Measurements from ENCODE around the gene MICAL2. TPM values are rescaled to one million over a fixed set of nuclear protein-coding genes. Genes with fewer than 3 reads are reported as not detected.

MICAL2 gene
- total RNA-seq, 1 experiment from 2014 or later: 37.4 TPM

- POLR2A ChIA-PET: no interaction called here
- Histone ChIP-seq H3K27ac (ENCODE audit: low read depth, low read length) (no peak overlapping the region), H2AFZ (ENCODE audit: low read depth, low read length, poor library complexity, severe bottlenecking) (no peak overlapping the region), H3K9me3 (ENCODE audit: control insufficient read depth in 1 of 2, insufficient read depth in 1 of 2, low read depth in 1 of 2, low read length in 2 of 2) (no peaks in the 10 kb centered on the region), H3K9ac (ENCODE audit: low read length) (no peak overlapping the region), H3K4me1 (ENCODE audit: control insufficient read depth in 1 of 2, insufficient read depth in 2 of 2, low read length in 2 of 2) (no peaks in the 10 kb centered on the region), H3K4me2 (ENCODE audit: low read length) (no peak overlapping the region), H3K27me3 (ENCODE audit: insufficient read depth, low read length) (no peaks in the 10 kb centered on the region), H3K36me3 (ENCODE audit: control insufficient read depth in 1 of 2, insufficient read depth in 2 of 2, low read length in 2 of 2) (no peaks in the 10 kb centered on the region), H3K79me2 (ENCODE audit: insufficient read depth, low read length) (no peaks in the 10 kb centered on the region), H4K20me1 (ENCODE audit: insufficient read depth) (no peaks in the 10 kb centered on the region), H3K4me3 (replicated peaks in 1 of 2; ENCODE audit: low read depth in 1 of 2, low read length in 2 of 2) (no peak overlapping the region), H3K9me2 (ENCODE audit: insufficient read depth) (no peaks in the 10 kb centered on the region)
- RAD21 ChIA-PET (ENCODE audit: low non-redundant PET in 1 of 2, low total read pairs in 2 of 2, uncharacterized antibody in 2 of 2, unreplicated experiment in 2 of 2): no interaction called here
- intact Hi-C loops (cut with micrococcal nuclease): no loop called here
- ATAC-seq (no peak), DNase-seq (ENCODE audit: low read depth, low spot score) (no peak)
- TF ChIP-seq ATF3 (IDR thresholded peaks at IDR 0.05) (no peak), RAD21 (IDR thresholded peaks at IDR 0.05; ENCODE audit: low read depth) (peak; percentile 14; the same call in 1 of the 2 replicates)
- CTCF ChIA-PET: no interaction called here
- no TSS peak for BruUV-seq (replicated peaks)
These were observed 89.0 kb downstream of the MICAL2 start for GRCh38 chr11:12199231-12199948.

GRCh38 chr11:12200279-12200990, 90.0 kb downstream of the MICAL2 start:
- intact Hi-C loops (cut with micrococcal nuclease): no loop called here
- H4K20me1 ChIP-seq (ENCODE audit: insufficient read depth): no peaks in the 10 kb centered on the region
- H3K36me3 ChIP-seq (ENCODE audit: control insufficient read depth in 1 of 2, insufficient read depth in 2 of 2, low read length in 2 of 2): no peaks in the 10 kb centered on the region
- no peak for ATAC-seq
- H3K9me2 ChIP-seq (ENCODE audit: insufficient read depth): no peaks in the 10 kb centered on the region
- RAD21 ChIA-PET (ENCODE audit: low non-redundant PET in 1 of 2, low total read pairs in 2 of 2, uncharacterized antibody in 2 of 2, unreplicated experiment in 2 of 2): no interaction called here
- H3K79me2 ChIP-seq (ENCODE audit: insufficient read depth, low read length): no peaks in the 10 kb centered on the region
- no peak overlapping the region for H3K4me2 ChIP-seq (ENCODE audit: low read length)
- no peaks in the 10 kb centered on the region for H3K27me3 ChIP-seq (ENCODE audit: insufficient read depth, low read length)
- no peaks in the 10 kb centered on the region for H3K4me1 ChIP-seq (ENCODE audit: control insufficient read depth in 1 of 2, insufficient read depth in 2 of 2, low read length in 2 of 2)
- H3K9ac ChIP-seq (ENCODE audit: low read length): no peak overlapping the region
- H3K27ac ChIP-seq (ENCODE audit: low read depth, low read length): no peak overlapping the region
- DNase-seq (ENCODE audit: low read depth, low spot score): no peak
- H3K9me3 ChIP-seq (ENCODE audit: control insufficient read depth in 1 of 2, insufficient read depth in 1 of 2, low read depth in 1 of 2, low read length in 2 of 2): no peaks in the 10 kb centered on the region
- BruUV-seq (replicated peaks): no TSS peak
- no peak overlapping the region for H3K4me3 ChIP-seq (replicated peaks in 1 of 2; ENCODE audit: low read depth in 1 of 2, low read length in 2 of 2)
- POLR2A ChIA-PET: no interaction called here
- CTCF ChIA-PET: no interaction called here
- no peak overlapping the region for H2AFZ ChIP-seq (ENCODE audit: low read depth, low read length, poor library complexity, severe bottlenecking)
- TF ChIP-seq SP1 (IDR thresholded peaks at IDR 0.05; ENCODE audit: low read depth) (no peak), ATF3 (IDR thresholded peaks at IDR 0.05) (no peak), TCF7L2 (IDR thresholded peaks at IDR 0.05; ENCODE audit: borderline replicate concordance, extremely low read depth, insufficient read depth, insufficient read length) (no peak), EZH2 (IDR thresholded peaks at IDR 0.05) (no peak), SRF (IDR thresholded peaks at IDR 0.05; ENCODE audit: low read depth) (no peak), POLR2AphosphoS5 (IDR thresholded peaks at IDR 0.05; ENCODE audit: low read depth, low read length) (no peak), ELF1 (IDR thresholded peaks at IDR 0.05; ENCODE audit: borderline replicate concordance, low read depth) (no peak), EGR1 (IDR thresholded peaks at IDR 0.05; ENCODE audit: low read depth) (no peak), ZBTB33 (IDR thresholded peaks at IDR 0.05; ENCODE audit: extremely low read depth, insufficient replicate concordance, low read length) (no peak), SIN3A (IDR thresholded peaks at IDR 0.05; ENCODE audit: low read depth) (no peak), MAX (IDR thresholded peaks at IDR 0.05) (no peak), CEBPB (IDR thresholded peaks at IDR 0.05; ENCODE audit: low read depth) (no peak), ZFX (IDR thresholded peaks at IDR 0.05) (no peak), YY1 (IDR thresholded peaks at IDR 0.05; ENCODE audit: extremely low read depth, insufficient replicate concordance, low read depth, low read length) (no peak), ZNF274 (IDR thresholded peaks at IDR 0.05; ENCODE audit: low read depth, low read length) (no peak), JUND (IDR thresholded peaks at IDR 0.05) (no peak)

Data from HCT116 (cell line).